PC-9 (cell line): Measurements from ENCODE around the gene AS3MT.

Source experiments
- CTCF ChIP-seq: fragments of 200-600 bp; sonication (generic); conservative IDR thresholded peaks from 2 replicates; pipeline ENCODE4 v1.6.1; 2017; ENCODE audit warnings: mixed run types, antibody characterized with exemption, mild to moderate bottlenecking, moderate library complexity
- EZH2 ChIP-seq: fragments of 200-600 bp; sonication (generic); IDR thresholded peaks from 2 replicates; pipeline ENCODE4 v1.8.0; 2017; ENCODE audit warnings: antibody characterized with exemption, low read depth

- TF ChIP-seq CTCF: no peak
- no peak for TF ChIP-seq EZH2
Observed at GRCh38 chr10:102863660-102864059, 5.6 kb upstream of the AS3MT start.
